Measurements from ENCODE around the gene GXYLT2. TPM values are rescaled to one million over a fixed set of nuclear protein-coding genes. Genes with fewer than 3 reads are reported as not detected.

Gene GXYLT2
- polyA plus RNA-seq, 1 experiment, result 42.5 TPM

DNA sequence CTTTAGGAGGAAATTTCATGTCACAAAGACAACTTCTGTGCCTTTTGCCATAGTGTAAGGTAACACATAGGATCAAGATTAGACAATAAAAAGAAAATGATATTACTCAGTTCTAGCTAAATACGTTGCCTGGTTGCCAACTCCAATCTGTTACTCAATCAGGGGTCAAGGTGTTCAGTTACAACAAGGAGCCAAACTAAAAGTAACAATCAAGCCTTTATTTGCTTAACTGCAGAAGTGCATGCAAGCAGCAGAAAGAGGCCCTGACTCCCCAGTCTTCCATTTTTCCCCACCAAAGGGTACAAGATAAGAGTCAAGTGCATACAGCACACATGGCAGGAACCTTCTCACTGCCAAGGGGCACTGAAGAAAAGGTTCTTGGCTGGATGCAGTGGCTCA lies 80.4 kb downstream of the GXYLT2 start:
- no peak for DNase-seq (ENCODE audit: low read depth, low spot score)
- CTCF ChIA-PET, result no interaction called here
- Histone ChIP-seq H3K4me3 (ENCODE audit: low read depth, low read length) (no peak overlapping the region), H3K27ac (ENCODE audit: low read depth, low read length) (no peak overlapping the region), H3K27me3 (ENCODE audit: control insufficient read depth, insufficient read depth, low read length) (no peaks in the 10 kb centered on the region), H3K9me3 (ENCODE audit: control insufficient read depth, insufficient read depth, low read length) (no peaks in the 10 kb centered on the region)
- TF ChIP-seq, protein P1, sequence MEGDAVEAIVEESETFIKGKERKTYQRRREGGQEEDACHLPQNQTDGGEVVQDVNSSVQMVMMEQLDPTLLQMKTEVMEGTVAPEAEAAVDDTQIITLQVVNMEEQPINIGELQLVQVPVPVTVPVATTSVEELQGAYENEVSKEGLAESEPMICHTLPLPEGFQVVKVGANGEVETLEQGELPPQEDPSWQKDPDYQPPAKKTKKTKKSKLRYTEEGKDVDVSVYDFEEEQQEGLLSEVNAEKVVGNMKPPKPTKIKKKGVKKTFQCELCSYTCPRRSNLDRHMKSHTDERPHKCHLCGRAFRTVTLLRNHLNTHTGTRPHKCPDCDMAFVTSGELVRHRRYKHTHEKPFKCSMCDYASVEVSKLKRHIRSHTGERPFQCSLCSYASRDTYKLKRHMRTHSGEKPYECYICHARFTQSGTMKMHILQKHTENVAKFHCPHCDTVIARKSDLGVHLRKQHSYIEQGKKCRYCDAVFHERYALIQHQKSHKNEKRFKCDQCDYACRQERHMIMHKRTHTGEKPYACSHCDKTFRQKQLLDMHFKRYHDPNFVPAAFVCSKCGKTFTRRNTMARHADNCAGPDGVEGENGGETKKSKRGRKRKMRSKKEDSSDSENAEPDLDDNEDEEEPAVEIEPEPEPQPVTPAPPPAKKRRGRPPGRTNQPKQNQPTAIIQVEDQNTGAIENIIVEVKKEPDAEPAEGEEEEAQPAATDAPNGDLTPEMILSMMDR (IDR thresholded peaks at IDR 0.05; ENCODE audit: low read depth, low read length), result no peak
- POLR2A ChIA-PET, result no interaction called here

DNA sequence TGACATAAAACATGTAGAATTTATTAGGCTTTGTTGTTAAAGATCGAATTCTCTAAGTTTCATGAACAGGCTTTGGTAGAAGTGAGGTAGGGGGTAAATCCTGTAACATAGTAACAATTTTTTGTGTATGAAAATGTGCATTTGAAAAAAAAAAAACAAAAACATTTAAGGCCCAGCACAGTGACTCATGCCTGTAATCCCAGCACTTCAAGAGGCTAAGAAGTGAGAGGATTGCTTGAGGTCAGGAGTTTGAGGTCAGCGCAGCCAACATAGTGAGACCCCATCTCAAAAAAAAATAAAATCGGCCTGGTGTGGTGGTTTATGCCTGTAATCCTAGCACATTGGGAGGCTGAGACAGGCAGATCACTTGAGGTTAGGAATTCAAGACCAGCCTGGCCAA lies 81.9 kb downstream of the GXYLT2 start:
- Histone ChIP-seq H3K27me3 (ENCODE audit: control insufficient read depth, insufficient read depth, low read length) (no peaks in the 10 kb centered on the region), H3K4me3 (ENCODE audit: low read depth, low read length) (no peak overlapping the region), H3K27ac (ENCODE audit: low read depth, low read length) (no peak overlapping the region), H3K9me3 (ENCODE audit: control insufficient read depth, insufficient read depth, low read length) (no peaks in the 10 kb centered on the region)
- POLR2A ChIA-PET, result no interaction called here
- DNase-seq (ENCODE audit: low read depth, low spot score), result no peak
- CTCF ChIA-PET, result no interaction called here
- TF ChIP-seq, protein P1 (IDR thresholded peaks at IDR 0.05; ENCODE audit: low read depth, low read length), result no peak

DNA sequence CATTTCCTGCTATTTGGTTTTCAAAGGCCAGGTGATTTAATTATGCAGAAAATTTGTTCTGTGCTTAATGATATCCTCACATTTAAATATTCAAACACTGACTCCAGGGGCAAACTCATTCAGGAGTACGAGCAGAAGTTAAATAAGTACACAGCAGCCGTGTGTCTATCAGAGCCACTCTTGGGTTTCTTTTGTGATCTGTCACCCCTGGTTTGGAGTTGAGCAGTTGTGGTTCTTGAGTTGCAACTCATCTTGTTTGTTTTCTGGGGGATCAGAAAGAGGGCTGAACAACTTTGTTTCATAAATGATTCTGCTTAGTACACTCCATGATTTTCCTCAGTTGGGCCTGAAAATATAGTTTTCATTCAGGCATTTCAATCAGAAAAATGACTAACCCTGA lies 83.1 kb downstream of the GXYLT2 start:
- Histone ChIP-seq H3K9me3 (ENCODE audit: control insufficient read depth, insufficient read depth, low read length) (no peaks in the 10 kb centered on the region), H3K27me3 (ENCODE audit: control insufficient read depth, insufficient read depth, low read length) (no peaks in the 10 kb centered on the region), H3K27ac (ENCODE audit: low read depth, low read length) (no peak overlapping the region), H3K4me3 (ENCODE audit: low read depth, low read length) (no peak overlapping the region)
- ChIA-PET CTCF (no interaction called here), POLR2A (no interaction called here)
- TF ChIP-seq, protein P1 (IDR thresholded peaks at IDR 0.05; ENCODE audit: low read depth, low read length), result no peak
- DNase-seq (ENCODE audit: low read depth, low spot score), result no peak

DNA sequence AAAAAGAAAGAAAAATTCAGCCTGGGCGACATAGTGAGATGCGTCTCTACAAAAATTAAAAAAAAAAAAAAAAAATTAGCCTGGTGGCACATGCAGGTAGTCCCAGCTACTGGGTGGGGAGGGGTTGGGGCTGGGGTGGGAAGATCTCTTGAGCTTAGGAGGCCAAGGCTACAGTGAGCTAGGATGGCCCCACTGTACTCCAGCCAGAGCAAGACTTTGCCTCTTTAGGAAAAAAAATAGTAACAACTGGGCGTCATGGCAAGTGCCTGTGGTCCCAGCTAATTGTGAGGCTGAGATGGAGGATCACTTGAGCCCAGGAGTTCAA lies 84.8 kb downstream of the GXYLT2 start:
- ChIA-PET CTCF (interaction anchor here (0.6 kb wide), 1 partner anchor 63 kb away, joined by 3 read pairs; no protein-coding TSS in a partner anchor), POLR2A (no interaction called here)
- DNase-seq (ENCODE audit: low read depth, low spot score), result no peak
- Histone ChIP-seq H3K9me3 (ENCODE audit: control insufficient read depth, insufficient read depth, low read length) (no peaks in the 10 kb centered on the region), H3K27ac (ENCODE audit: low read depth, low read length) (no peak overlapping the region), H3K27me3 (ENCODE audit: control insufficient read depth, insufficient read depth, low read length) (no peaks in the 10 kb centered on the region), H3K4me3 (ENCODE audit: low read depth, low read length) (no peak overlapping the region)
- TF ChIP-seq, protein P1 (IDR thresholded peaks at IDR 0.05; ENCODE audit: low read depth, low read length), result no peak

DNA sequence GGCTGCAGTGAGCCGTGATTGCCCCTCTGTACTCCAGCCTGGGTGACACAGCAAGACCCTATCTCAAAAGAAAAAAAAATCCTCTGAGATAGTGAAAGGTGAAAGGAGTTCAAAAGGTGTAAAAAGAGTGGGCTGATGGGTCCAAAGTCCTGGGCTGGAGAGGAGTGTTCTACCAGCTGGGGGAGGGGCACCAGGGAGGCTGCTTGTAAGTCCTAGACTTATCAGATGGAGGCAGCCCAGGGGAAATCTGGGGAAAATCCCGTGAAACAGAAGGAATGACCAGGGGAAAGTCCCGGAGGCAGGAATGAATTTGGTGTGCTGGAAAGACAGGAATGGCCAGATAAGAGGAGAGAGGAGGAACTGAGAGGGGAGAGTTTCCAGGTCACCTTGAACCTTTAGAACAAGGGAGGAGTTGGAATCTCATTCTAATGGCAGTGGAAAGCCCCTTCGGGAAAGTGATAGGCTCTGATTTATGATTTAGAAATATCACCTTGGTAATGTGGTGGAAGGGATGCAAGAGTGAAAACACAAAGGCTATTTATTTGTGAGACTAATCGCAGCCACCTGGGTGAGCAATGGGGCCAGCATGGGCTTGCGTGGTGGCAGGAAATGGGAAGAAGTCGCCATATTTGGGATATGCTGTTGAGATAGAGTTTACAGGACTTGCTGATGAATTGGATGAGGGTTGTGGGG lies 85.3 kb downstream of the GXYLT2 start:
- ChIA-PET CTCF (no interaction called here), POLR2A (no interaction called here)
- TF ChIP-seq, protein P1 (IDR thresholded peaks at IDR 0.05; ENCODE audit: low read depth, low read length), result no peak
- Histone ChIP-seq H3K27ac (ENCODE audit: low read depth, low read length) (no peak overlapping the region), H3K27me3 (ENCODE audit: control insufficient read depth, insufficient read depth, low read length) (no peaks in the 10 kb centered on the region), H3K4me3 (ENCODE audit: low read depth, low read length) (no peak overlapping the region), H3K9me3 (ENCODE audit: control insufficient read depth, insufficient read depth, low read length) (no peaks in the 10 kb centered on the region)
- DNase-seq (ENCODE audit: low read depth, low spot score), result no peak

Data from AG04450 (cell line).